Duodenal mucosa (tissue), 2 donors: Measurements from ENCODE around the gene CEP97.
"Not testable (repeated sequence)": the region's sequence is repeated elsewhere in the genome, so short reads cannot be mapped to it uniquely, and the experiment has no call there.

Experiments
- H3K27ac ChIP-seq: one replicate; pipeline ENCODE4 v1.7.0; 2013; ENCODE audit warnings: low read depth, low read length
- H3K27me3 ChIP-seq, 2 donors: one replicate each; pipeline ENCODE4 v1.7.0; 2013; ENCODE audit warnings: low read length in 2 of 2, control low read depth in 1 of 2; ENCODE audit not compliant: insufficient read depth in 2 of 2, control insufficient read depth in 1 of 2
- H3K36me3 ChIP-seq, 2 donors: one replicate each; pipeline ENCODE4 v1.7.0; 2013; ENCODE audit warnings: low read length in 2 of 2, control low read depth in 1 of 2; ENCODE audit not compliant: insufficient read depth in 2 of 2, control insufficient read depth in 1 of 2
- H3K4me1 ChIP-seq, 2 donors: one replicate each; pipeline ENCODE4 v1.7.0; 2013; ENCODE audit warnings: low read length in 2 of 2, control low read depth in 1 of 2; ENCODE audit not compliant: insufficient read depth in 2 of 2, control insufficient read depth in 1 of 2
- H3K4me3 ChIP-seq, 2 donors: one replicate each; pipeline ENCODE4 v1.7.0; 2013; ENCODE audit warnings: low read length in 2 of 2, low read depth in 1 of 2
- H3K9ac ChIP-seq, 2 donors: one replicate each; pipeline ENCODE4 v1.7.0; 2013; ENCODE audit warnings: low read length in 2 of 2, low read depth in 1 of 2
- H3K9me3 ChIP-seq, 2 donors: one replicate each; pipeline ENCODE4 v1.7.0; 2013; ENCODE audit warnings: low read length in 2 of 2, control low read depth in 1 of 2; ENCODE audit not compliant: control insufficient read depth in 1 of 2

CEP97 gene

DNA sequence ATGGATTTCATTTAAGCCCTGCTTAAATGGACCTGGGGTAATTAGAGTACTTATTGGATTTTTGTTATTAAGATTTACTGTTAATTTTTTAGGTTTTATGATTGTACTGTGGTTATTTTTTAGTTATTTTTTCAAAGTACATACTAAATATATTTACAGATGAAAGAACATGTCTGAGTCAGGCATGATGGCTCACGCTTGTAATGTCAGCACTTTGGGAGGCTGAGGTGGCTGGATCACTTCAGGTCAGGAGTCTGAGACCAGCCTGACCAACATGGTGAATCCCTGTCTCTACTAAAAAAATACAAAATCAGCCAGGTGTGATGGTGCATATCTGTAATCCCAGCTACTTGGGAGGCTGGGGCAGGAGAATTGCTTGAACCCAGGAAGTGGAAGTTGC, 21.7 kb upstream of the CEP97 start:
- Histone ChIP-seq H3K36me3 (no peaks in the 10 kb centered on the region), H3K27me3 (no peaks in the 10 kb centered on the region), H3K27ac (no peak overlapping the region)

DNA sequence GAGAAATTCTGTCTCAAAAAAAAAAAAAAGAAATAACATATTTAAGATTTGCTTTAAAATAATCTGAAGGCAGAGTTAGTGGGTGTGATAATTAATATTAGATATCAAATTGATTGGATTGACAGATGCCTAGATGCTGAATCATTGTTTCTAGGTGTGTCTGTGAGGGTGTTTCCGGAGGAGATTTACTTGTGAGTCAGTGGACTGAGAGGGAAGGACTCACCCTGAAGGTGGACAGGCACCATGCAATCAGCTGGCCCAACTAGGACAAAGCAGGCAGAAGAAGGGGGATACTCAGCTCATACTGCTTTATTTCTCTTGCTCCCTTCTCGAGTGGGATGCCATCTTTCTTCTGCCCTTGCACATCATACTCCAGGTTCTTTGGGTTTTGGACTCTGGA, 21.2 kb upstream of the CEP97 start:
- H3K4me1 ChIP-seq: no peaks in the 10 kb centered on the region
- no peak overlapping the region for H3K27ac ChIP-seq
- H3K9me3 ChIP-seq: no peaks in the 10 kb centered on the region
- H3K4me3 ChIP-seq: no peak overlapping the region
- H3K27me3 ChIP-seq: no peaks in the 10 kb centered on the region
- no peaks in the 10 kb centered on the region for H3K36me3 ChIP-seq
- no peak overlapping the region for H3K9ac ChIP-seq

More for the DNA sequence above, 21.7 kb upstream of the CEP97 start:
- no peak overlapping the region for H3K9ac ChIP-seq
- no peaks in the 10 kb centered on the region for H3K9me3 ChIP-seq
- no peak overlapping the region for H3K4me3 ChIP-seq
- no peaks in the 10 kb centered on the region for H3K4me1 ChIP-seq

DNA sequence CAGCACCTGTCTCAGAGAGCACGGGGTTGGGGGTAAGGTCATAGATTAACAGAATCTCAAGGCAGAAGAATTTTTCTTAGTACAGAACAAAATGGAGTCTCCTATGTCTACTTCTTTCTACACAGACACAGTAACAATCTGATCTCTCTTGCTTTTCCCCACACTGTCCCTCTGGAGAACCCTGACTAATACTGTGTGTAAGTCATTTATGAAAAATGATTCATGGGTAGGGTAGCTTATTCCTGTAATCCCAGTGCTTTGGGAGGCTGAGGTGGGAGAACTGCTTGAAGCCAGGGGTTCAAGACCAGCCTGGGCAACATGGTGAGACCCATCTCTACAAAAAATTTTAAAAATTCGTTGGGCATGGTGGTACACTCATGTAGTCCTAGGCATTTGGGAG, 19.8 kb upstream of the CEP97 start:
- not testable (repeated sequence) for H3K9me3 ChIP-seq, H3K27ac ChIP-seq, H3K4me1 ChIP-seq, H3K36me3 ChIP-seq, H3K4me3 ChIP-seq, H3K27me3 ChIP-seq, H3K9ac ChIP-seq

DNA sequence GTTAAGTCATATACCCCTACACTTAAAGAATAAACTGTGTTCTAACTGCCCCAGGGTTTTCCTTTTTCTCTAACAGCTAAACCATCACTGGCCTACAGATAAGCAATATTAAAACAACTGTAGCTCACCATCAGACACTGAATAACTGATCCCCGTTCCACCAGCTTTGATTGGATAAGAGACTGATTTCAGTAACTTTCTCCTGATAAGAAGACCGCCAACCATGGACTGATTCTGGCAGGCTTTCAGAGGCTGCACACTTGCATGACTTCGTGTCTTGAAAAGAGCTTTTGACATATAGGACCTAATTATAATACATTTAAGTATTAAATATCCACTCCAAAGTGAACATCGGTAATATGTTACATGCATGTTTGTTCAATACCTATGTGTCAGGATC, 15.3 kb upstream of the CEP97 start:
- Histone ChIP-seq H3K27ac (no peak overlapping the region), H3K27me3 (no peaks in the 10 kb centered on the region), H3K9ac (no peak overlapping the region), H3K4me3 (no peak overlapping the region), H3K36me3 (no peaks in the 10 kb centered on the region), H3K4me1 (no peaks in the 10 kb centered on the region), H3K9me3 (no peaks in the 10 kb centered on the region)

DNA sequence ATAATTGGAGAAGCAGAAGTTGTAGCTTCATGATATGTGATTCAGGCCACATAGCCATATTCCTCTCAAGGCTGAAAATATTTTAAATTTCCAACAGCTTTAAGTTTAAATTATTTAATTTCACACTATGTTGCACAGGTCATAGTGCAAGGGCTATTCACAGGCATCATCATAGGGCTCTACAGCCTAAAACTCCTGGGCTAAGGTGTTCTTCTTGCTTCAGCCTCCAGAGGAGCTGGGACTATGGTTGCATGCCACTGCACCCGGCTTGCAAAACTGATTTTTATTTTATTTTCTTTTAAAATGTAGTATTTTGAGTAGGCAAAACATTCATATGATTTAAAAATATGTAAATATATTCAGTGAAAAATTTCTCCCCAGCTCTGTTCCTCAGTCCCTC, 6.0 kb upstream of the CEP97 start:
- no peak overlapping the region for H3K4me3 ChIP-seq
- no peaks in the 10 kb centered on the region for H3K4me1 ChIP-seq
- no peaks in the 10 kb centered on the region for H3K9me3 ChIP-seq
- no peaks in the 10 kb centered on the region for H3K36me3 ChIP-seq
- H3K27ac ChIP-seq: no peak overlapping the region
- no peak overlapping the region for H3K9ac ChIP-seq
- no peaks in the 10 kb centered on the region for H3K27me3 ChIP-seq

DNA sequence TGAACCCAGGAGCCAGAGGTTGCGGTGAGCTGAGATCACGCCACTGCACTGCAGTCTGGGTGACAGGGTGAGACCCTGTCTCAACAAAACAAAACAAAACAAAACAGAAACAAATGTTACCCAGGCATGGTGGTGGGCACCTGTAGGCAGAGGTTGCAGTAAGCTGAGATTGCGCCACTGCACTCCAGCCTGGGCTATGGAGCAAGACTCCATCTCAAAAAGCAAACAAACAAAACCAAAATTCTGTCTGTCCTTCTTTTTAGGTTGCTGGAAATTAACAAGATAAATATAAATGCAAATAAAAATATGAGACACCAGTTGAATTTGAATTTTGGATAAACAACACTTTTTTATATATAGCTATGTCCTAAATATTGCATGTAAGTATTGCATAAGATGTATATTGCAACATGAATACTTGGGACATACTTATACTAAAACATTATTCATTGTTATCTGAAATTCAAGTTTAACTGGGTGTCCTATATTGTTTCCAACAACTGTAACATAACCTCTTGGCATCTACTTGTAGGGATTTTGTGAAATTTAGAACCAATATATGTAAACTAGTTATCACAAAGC, 4.7 kb upstream of the CEP97 start:
- H3K27me3 ChIP-seq: no peaks in the 10 kb centered on the region
- H3K36me3 ChIP-seq: no peaks in the 10 kb centered on the region
- no peak overlapping the region for H3K4me3 ChIP-seq
- no peak overlapping the region for H3K27ac ChIP-seq
- no peaks in the 10 kb centered on the region for H3K4me1 ChIP-seq
- no peak overlapping the region for H3K9ac ChIP-seq
- H3K9me3 ChIP-seq: no peaks in the 10 kb centered on the region

DNA sequence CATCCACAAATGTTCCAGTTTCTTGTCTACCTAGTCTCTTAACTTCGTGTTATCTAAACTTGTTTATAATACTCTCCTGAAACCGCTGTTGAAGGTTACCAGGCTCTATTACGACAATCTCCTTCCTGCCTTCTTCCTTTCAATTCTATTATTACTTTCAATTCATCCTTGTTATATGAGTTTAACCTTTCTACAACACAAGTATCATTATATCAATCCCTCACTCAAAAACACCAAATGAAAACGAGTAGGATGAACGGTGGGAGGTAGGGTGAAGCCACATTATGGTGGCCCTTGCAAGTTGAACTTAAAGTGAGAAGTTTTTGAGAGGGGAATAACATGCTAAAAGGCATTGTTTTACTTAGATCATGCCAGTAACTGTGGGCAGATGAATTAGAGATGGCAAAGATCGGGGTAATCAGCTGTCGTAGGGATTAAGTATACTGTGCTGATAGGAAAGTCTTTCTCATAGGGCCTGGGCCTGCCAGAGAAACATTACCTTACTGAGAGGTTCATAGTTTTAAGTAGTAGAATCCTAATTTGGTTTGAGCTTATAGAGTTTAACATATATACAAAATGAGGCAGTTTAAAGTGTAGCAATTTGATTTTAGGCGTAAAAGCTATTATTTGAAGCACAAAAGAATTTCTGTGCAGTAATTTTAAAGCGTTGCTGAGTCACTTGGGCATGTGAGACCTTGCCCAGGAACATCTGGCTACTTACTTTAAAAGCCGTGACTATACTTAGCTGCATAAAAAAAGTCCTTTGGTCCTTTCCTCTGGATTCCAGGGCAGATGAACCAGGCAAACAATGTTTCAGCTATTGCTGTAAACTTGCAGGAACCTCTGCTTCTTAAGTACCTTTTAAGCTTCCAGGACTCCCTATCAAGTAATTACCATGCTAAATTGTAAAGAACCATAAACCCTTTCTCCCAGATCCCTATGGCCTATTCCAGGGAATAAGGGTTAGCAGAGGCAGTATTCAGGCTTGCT, 3.3 kb upstream of the CEP97 start:
- H3K27me3 ChIP-seq: no peaks in the 10 kb centered on the region
- no peaks in the 10 kb centered on the region for H3K9me3 ChIP-seq
- no peak overlapping the region for H3K4me3 ChIP-seq
- no peak overlapping the region for H3K27ac ChIP-seq
- peaks cover 4% of the 10 kb centered on the region in 2 donors for H3K4me1 ChIP-seq
- no peaks in the 10 kb centered on the region for H3K36me3 ChIP-seq
- H3K9ac ChIP-seq: no peak overlapping the region

DNA sequence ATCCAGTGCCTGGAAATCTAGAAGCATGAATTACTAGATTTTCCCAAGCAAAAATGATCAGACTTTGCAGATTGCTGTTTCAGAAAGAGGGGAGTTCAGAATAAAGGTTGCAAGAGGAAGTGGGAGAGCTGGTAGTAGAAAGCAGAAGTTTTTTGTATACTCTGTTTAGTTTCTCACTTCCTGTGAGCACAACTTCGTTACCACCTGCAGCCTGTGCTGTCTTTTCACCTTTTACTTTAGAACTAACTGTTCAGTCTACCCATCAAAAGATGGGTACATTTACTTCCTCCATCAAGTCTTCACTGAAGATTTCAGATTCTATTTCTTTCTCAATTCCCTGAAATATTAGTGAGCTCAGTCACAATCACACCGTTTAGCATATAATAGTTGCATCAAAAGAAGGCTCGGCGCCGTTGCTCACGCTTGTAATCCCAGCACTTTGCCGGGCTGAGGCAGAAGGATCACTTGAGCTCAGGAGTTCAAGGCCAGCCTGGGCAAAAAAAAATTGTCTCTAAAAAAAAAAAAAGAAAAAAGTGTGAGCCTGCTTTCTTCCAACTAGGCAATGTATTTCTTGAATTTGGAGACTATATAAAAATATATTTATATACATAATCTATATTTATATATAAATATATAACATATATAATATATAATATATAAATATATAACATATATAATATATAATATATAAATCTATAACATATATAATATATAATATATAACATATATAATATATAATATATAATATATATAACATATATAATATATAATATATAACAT, 1.8 kb upstream of the CEP97 start:
- H3K4me3 ChIP-seq: no peak overlapping the region
- H3K27me3 ChIP-seq: no peaks in the 10 kb centered on the region
- H3K27ac ChIP-seq: no peak overlapping the region
- H3K4me1 ChIP-seq: peaks cover 4 to 6% of the 10 kb centered on the region in 2 donors
- H3K36me3 ChIP-seq: no peaks in the 10 kb centered on the region
- no peaks in the 10 kb centered on the region for H3K9me3 ChIP-seq
- H3K9ac ChIP-seq: peak overlapping the region in 1 of 2 donors; percentile 18

DNA sequence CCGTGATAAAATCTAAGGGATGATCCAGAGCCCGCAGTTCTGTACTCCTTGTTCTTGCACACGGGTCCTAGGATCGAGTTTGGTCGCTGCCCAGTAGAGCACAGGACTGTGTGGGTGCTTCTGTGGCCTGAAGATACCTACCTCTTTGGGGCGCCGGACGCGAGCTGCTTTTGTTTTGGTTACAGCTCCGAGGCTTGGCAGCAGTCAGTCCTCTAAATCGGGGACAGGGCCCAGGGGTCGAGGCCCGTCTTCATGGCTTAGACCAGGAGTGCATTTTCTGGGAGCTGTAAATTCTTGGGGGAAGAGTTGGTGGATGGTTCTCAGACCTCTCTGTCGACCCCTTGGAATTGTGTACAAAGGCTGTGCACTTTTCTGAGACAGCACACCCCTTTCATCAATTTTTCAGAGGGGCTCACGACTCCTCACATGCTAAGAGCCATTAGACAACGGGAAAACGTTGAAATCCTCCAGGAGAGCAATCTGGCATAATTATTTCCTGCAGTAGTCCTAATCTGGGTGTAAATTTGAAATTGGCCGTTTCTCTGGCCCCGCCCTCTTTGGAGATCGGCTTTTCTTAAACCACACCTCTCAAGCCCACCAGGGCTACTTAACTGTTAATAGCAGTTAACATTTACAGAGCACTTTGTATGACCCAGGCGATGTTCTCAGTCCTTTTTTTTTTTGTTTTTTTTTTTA, 928 bp downstream of the CEP97 start:
- no peaks in the 10 kb centered on the region for H3K27me3 ChIP-seq
- H3K9me3 ChIP-seq: no peaks in the 10 kb centered on the region
- peak overlapping the region; percentile 59 for H3K27ac ChIP-seq
- H3K4me1 ChIP-seq: peaks cover 4 to 6% of the 10 kb centered on the region in 2 donors
- peak overlapping the region; percentile 90 to 100 for H3K4me3 ChIP-seq
- H3K9ac ChIP-seq: peak overlapping the region; percentile 88
- peaks cover 0 to 14% of the 10 kb centered on the region in 2 donors for H3K36me3 ChIP-seq
